HL-60 (cell line): ENCODE results near the gene GLT1D1.
A peak's percentile ranks its signal among the peaks of the same experiment; 100 is the strongest.

Source experiments
- DNase-seq, 2 experiments: peaks; one replicate each; pipeline ENCODE4 v3.0.0-alpha.2; 2010 to 2020; ENCODE audit warnings: low read depth in 1 of 2, low spot score in 1 of 2
- H3K27ac ChIP-seq: fragments of 250-450 bp; sonication (Bioruptor Pico); replicated peaks from 2 replicates; pipeline ENCODE4 v1.5.1; 2020; ENCODE audit warnings: mild to moderate bottlenecking, moderate library complexity
- H3K27me3 ChIP-seq: fragments of 250-450 bp; sonication (Bioruptor Pico); 2 replicates; pipeline ENCODE4 v1.5.1; 2021; ENCODE audit warnings: mild to moderate bottlenecking, moderate library complexity; ENCODE audit not compliant: insufficient read depth, poor library complexity, severe bottlenecking
- H3K4me3 ChIP-seq: replicated peaks from 2 replicates; pipeline ENCODE4 v1.5.1; 2011; ENCODE audit warnings: mild to moderate bottlenecking, control low read depth, low read length; ENCODE audit not compliant: insufficient read depth
- CTCF ChIP-seq: IDR thresholded peaks from one replicate; pipeline ENCODE4 v1.5.1; 2011; ENCODE audit warnings: low read length, control low read depth, inconsistent platforms; ENCODE audit not compliant: insufficient read depth
- GABPA ChIP-seq: IDR thresholded peaks from 2 replicates; pipeline ENCODE4 v1.6.1; 2012; ENCODE audit warnings: low read depth
- POLR2AphosphoS5 ChIP-seq: IDR thresholded peaks from 2 replicates; pipeline ENCODE4 v1.6.1; 2012; ENCODE audit warnings: low read depth
- REST ChIP-seq: IDR thresholded peaks from 2 replicates; pipeline ENCODE4 v1.6.1; 2012; ENCODE audit warnings: low read depth; ENCODE audit not compliant: insufficient replicate concordance
- SPI1 ChIP-seq: IDR thresholded peaks from 2 replicates; pipeline ENCODE4 v1.6.1; 2012; ENCODE audit warnings: low read depth, mild to moderate bottlenecking, borderline replicate concordance

GLT1D1 gene

GRCh38 chr12:128930606-128931005, 77.3 kb downstream of the GLT1D1 start:
- H3K27me3 ChIP-seq = no peaks in the 10 kb centered on the region
- H3K27ac ChIP-seq = peak overlapping the region; percentile 32; the same call in 1 of the 2 replicates
- DNase-seq = no peak
- H3K4me3 ChIP-seq = no peak overlapping the region
- TF ChIP-seq REST = no peak
- TF ChIP-seq CTCF = no peak
- TF ChIP-seq GABPA = no peak
- no peak for TF ChIP-seq POLR2AphosphoS5

GRCh38 chr12:128932521-128932920, 79.2 kb downstream of the GLT1D1 start:
- H3K27ac ChIP-seq = no peak overlapping the region
- TF ChIP-seq REST (no peak), GABPA (no peak), SPI1 (no peak)
- no peaks in the 10 kb centered on the region for H3K27me3 ChIP-seq
- DNase-seq = no peak
- no peak overlapping the region for H3K4me3 ChIP-seq

GRCh38 chr12:128933039-128933438, 79.8 kb downstream of the GLT1D1 start:
- TF ChIP-seq POLR2AphosphoS5 (no peak), SPI1 (no peak), CTCF (no peak), REST (no peak), GABPA (no peak)
- Histone ChIP-seq H3K4me3 (no peak overlapping the region), H3K27ac (no peak overlapping the region), H3K27me3 (no peaks in the 10 kb centered on the region)
- DNase-seq = no peak

GRCh38 chr12:128933926-128934325, 80.6 kb downstream of the GLT1D1 start:
- H3K4me3 ChIP-seq = no peak overlapping the region
- no peaks in the 10 kb centered on the region for H3K27me3 ChIP-seq
- no peak for DNase-seq
- no peak overlapping the region for H3K27ac ChIP-seq
- TF ChIP-seq POLR2AphosphoS5 (no peak), REST (no peak), SPI1 (no peak), CTCF (no peak), GABPA (no peak)
